Ascending aorta (tissue), 2 donors: ENCODE results near the gene TBC1D25. TPM values are rescaled to one million over a fixed set of nuclear protein-coding genes. Genes with fewer than 3 reads are reported as not detected.

Experiments used
- DNase-seq, 2 donors: peaks; one replicate each; pipeline ENCODE4 v3.0.0-alpha.2; 2019; ENCODE audit warnings: low spot score in 2 of 2
- H3K27ac ChIP-seq, 2 donors: fragments of 200-600 bp; sonication (generic); one replicate each; pipeline ENCODE4 v1.5.1; 2016 to 2017; ENCODE audit warnings: mild to moderate bottlenecking in 1 of 2
- H3K27me3 ChIP-seq: fragments of 200-600 bp; sonication (generic); one replicate; pipeline ENCODE4 v1.5.1; 2017
- H3K36me3 ChIP-seq, 2 donors: fragments of 200-600 bp; sonication (generic); one replicate each; pipeline ENCODE4 v1.5.1; 2016
- H3K4me1 ChIP-seq, 2 donors: fragments of 200-600 bp; sonication (generic); one replicate each; pipeline ENCODE4 v1.5.1; 2016 to 2017; ENCODE audit warnings: mild to moderate bottlenecking in 1 of 2
- H3K4me3 ChIP-seq, 2 donors: fragments of 200-600 bp; sonication (generic); one replicate each; pipeline ENCODE4 v1.5.1; 2016 to 2017; ENCODE audit warnings: mild to moderate bottlenecking in 1 of 2
- H3K9me3 ChIP-seq, 2 donors: fragments of 200-600 bp; sonication (generic); one replicate each; pipeline ENCODE4 v1.5.1; 2016
- CTCF ChIP-seq, 3 experiments: fragments of 200-600 bp in 2 of 3; fragments of 450-650 bp in 1 of 3; sonication (generic) in 2 of 3; IDR thresholded peaks; one replicate each; pipeline ENCODE4 v1.5.1; 2016 to 2019; ENCODE audit warnings: antibody characterized with exemption in 3 of 3, mild to moderate bottlenecking in 1 of 3, moderate library complexity in 1 of 3
- intact Hi-C: fragments of 100-400 bp; cut with DNase I; formaldehyde crosslinking; loops from one replicate; pipeline ENCODE4 v1.15.1; 2023
- total RNA-seq: library from RNA; depleted of rRNA; stranded (reverse); fragments of >200 nt; gene quantifications from one replicate; pipeline ENCODE4 v1.1.0, GENCODE V29; 2016

The TBC1D25 gene
- total RNA-seq, 1 donor from 2014 or later: 8.2 TPM

DNA sequence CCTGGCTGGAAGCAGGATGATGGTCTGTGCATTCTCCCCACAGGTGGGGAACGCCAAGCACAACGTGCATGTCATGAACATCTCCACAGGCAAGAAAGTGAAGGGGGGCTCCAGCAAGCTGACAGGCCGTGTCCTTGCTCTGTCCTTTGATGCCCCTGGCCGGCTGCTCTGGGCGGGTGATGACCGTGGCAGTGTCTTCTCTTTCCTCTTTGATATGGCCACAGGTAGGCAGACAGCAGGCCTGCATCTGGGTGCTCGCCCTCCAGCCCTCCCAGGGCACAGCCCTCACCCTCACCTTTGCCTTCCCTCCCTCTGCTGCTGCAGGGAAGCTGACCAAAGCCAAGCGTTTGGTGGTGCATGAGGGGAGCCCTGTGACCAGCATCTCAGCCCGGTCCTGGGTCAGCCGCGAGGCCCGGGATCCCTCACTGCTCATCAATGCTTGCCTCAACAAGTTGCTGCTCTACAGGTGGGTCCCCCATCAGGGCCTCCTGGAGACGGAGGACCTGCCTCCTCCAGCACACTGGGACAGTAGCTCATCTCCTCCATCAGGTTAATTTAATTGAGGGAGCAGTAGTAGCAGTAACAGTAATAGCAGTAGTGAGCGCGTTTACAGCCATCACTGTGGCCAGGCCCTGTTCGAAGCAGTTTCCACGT is 62.4 kb downstream of the TBC1D25 start:
- intact Hi-C loops: no loop called here
- H3K27me3 ChIP-seq: no peaks in the 10 kb centered on the region
- H3K4me1 ChIP-seq: no peaks in the 10 kb centered on the region
- no peak for DNase-seq
- no peak for TF ChIP-seq CTCF (IDR thresholded peaks at IDR 0.05)
- no peaks in the 10 kb centered on the region for H3K9me3 ChIP-seq
- H3K4me3 ChIP-seq: no peak overlapping the region
- peaks cover 24 to 46% of the 10 kb centered on the region in 2 donors for H3K36me3 ChIP-seq
- no peak overlapping the region for H3K27ac ChIP-seq

DNA sequence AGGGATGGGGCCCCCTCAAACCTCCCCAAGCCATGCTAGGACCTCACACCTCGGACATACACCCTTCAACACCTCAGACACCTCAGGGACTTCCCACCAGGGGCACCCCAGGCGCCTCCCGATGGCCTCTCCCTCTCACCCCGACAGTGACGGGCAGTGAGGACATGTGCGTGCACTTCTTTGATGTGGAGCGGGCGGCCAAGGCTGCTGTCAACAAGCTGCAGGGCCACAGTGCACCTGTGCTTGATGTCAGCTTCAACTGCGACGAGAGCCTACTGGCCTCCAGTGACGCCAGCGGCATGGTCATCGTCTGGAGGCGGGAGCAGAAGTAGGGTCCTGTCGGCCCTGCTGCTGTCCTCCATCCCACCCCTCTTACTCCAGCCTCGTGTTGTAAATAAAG is 65.2 kb downstream of the TBC1D25 start:
- Histone ChIP-seq H3K27ac (no peak overlapping the region), H3K27me3 (no peaks in the 10 kb centered on the region), H3K4me3 (no peak overlapping the region), H3K9me3 (no peaks in the 10 kb centered on the region), H3K36me3 (peaks cover 24 to 39% of the 10 kb centered on the region in 2 donors), H3K4me1 (no peaks in the 10 kb centered on the region)
- no peak for TF ChIP-seq CTCF (IDR thresholded peaks at IDR 0.05)
- intact Hi-C loops: no loop called here
- no peak for DNase-seq

GRCh38 chrX:48606091-48606490 is 66.6 kb downstream of the TBC1D25 start:
- peaks cover 14 to 31% of the 10 kb centered on the region in 2 donors for H3K36me3 ChIP-seq
- no peaks in the 10 kb centered on the region for H3K9me3 ChIP-seq
- TF ChIP-seq CTCF (IDR thresholded peaks at IDR 0.05): no peak
- no peak for DNase-seq
- no peak overlapping the region for H3K4me3 ChIP-seq
- no peaks in the 10 kb centered on the region for H3K27me3 ChIP-seq
- intact Hi-C loops: no loop called here
- H3K27ac ChIP-seq: no peak overlapping the region
- H3K4me1 ChIP-seq: no peaks in the 10 kb centered on the region

- no peak for TF ChIP-seq CTCF (IDR thresholded peaks at IDR 0.05)
- no peaks in the 10 kb centered on the region for H3K27me3 ChIP-seq
- no peaks in the 10 kb centered on the region for H3K9me3 ChIP-seq
- no peak for DNase-seq
- H3K4me1 ChIP-seq: no peaks in the 10 kb centered on the region
- no peak overlapping the region for H3K27ac ChIP-seq
- intact Hi-C loops: no loop called here
- no peaks in the 10 kb centered on the region for H3K36me3 ChIP-seq
- H3K4me3 ChIP-seq: no peak overlapping the region
Observed at GRCh38 chrX:48611703-48612102, 72.2 kb downstream of the TBC1D25 start.

Other genes starting within 250 kb of the TBC1D25 start
- gene SSX3, start 183.0 kb upstream of the TBC1D25 start, total RNA-seq: not detected
- gene SSX4, start 156.2 kb upstream of the TBC1D25 start, total RNA-seq: not detected
- gene SSX4B, start 127.8 kb upstream of the TBC1D25 start, total RNA-seq: not detected
- gene SLC38A5, start 69.5 kb upstream of the TBC1D25 start, total RNA-seq: 39.6 TPM
- gene FTSJ1, start 63.5 kb upstream of the TBC1D25 start, total RNA-seq: 159 TPM
- gene PORCN, start 30.7 kb upstream of the TBC1D25 start, total RNA-seq: 6.2 TPM
- gene EBP, start 17.9 kb upstream of the TBC1D25 start, total RNA-seq: 76.2 TPM
- 119 TPM for gene RBM3, start 34.8 kb downstream of the TBC1D25 start, total RNA-seq
- gene WDR13, start 57.8 kb downstream of the TBC1D25 start, total RNA-seq: 87.1 TPM
- gene WAS, start 144.1 kb downstream of the TBC1D25 start, total RNA-seq: 29.5 TPM
- 0.21 TPM for gene SUV39H1, start 157.0 kb downstream of the TBC1D25 start, total RNA-seq
- not detected for gene GLOD5, start 222.0 kb downstream of the TBC1D25 start, total RNA-seq
- not detected for gene GATA1, start 246.9 kb downstream of the TBC1D25 start, total RNA-seq